ENCODE measurements around the gene ZBTB20.

The ZBTB20 gene

DNA sequence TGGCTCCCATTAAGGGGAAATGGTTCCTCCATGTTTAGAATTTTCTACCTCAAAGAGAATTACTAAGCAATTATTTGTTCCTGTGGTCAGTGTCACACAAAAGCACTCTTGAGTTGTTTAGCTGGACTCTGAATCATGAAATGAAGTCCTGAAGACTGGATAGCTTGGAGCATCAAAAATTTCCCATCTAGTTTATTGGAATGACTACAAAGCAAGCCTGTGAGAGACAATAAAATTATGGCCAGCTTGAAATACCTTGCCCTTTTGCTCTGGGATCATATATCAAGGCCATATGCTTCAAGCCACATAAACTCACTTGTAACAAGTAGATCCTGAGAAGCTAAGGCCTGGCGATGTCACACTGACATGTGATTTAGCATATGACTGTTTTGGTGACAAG lies 561.0 kb downstream of the ZBTB20 start:
- 90 to 93% methylated on average over 1 of the region's 1 CpG for WGBS, 2 experiments
- H3K36me3 ChIP-seq (ENCODE audit: control insufficient read depth, insufficient read depth, low read length): no peaks in the 10 kb centered on the region
- H3K9me3 ChIP-seq (ENCODE audit: control insufficient read depth, low read length): no peaks in the 10 kb centered on the region
- H3K4me3 ChIP-seq (ENCODE audit: insufficient read depth, low read depth, low read length): no peak overlapping the region
- H3K27ac ChIP-seq (ENCODE audit: insufficient read depth, low read depth, low read length, poor library complexity, severe bottlenecking): no peak overlapping the region
- no peaks in the 10 kb centered on the region for H3K4me1 ChIP-seq (ENCODE audit: control insufficient read depth, insufficient read depth, low read length)
- no peaks in the 10 kb centered on the region for H3K27me3 ChIP-seq (ENCODE audit: control insufficient read depth, insufficient read depth, low read length, poor library complexity, severe bottlenecking)

DNA sequence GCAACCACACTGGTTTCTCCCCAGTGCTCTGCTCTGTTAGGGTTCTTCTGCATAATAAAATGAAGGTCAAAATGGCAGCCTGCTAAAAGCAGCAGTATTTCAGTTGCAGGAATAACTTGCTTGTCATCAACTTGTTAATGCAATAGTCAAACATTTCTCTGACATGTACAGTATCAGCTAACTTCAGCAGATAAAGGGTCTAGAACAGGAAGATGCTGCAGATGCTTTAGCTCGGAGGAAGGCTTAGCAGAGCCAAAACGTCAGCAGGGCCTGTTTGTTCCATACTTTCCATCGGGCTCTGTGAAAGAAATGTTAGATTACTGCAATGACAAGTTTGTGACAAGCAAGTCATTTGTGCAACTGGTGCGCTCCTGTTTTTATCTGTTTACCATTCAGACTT lies 561.4 kb downstream of the ZBTB20 start:
- no peak overlapping the region for H3K27ac ChIP-seq (ENCODE audit: insufficient read depth, low read depth, low read length, poor library complexity, severe bottlenecking)
- H3K4me3 ChIP-seq (ENCODE audit: insufficient read depth, low read depth, low read length): no peak overlapping the region
- no peaks in the 10 kb centered on the region for H3K27me3 ChIP-seq (ENCODE audit: control insufficient read depth, insufficient read depth, low read length, poor library complexity, severe bottlenecking)
- 91 to 93% methylated on average over 4 of the region's 4 CpGs for WGBS, 2 experiments
- H3K36me3 ChIP-seq (ENCODE audit: control insufficient read depth, insufficient read depth, low read length): no peaks in the 10 kb centered on the region
- H3K4me1 ChIP-seq (ENCODE audit: control insufficient read depth, insufficient read depth, low read length): no peaks in the 10 kb centered on the region
- H3K9me3 ChIP-seq (ENCODE audit: control insufficient read depth, low read length): no peaks in the 10 kb centered on the region

DNA sequence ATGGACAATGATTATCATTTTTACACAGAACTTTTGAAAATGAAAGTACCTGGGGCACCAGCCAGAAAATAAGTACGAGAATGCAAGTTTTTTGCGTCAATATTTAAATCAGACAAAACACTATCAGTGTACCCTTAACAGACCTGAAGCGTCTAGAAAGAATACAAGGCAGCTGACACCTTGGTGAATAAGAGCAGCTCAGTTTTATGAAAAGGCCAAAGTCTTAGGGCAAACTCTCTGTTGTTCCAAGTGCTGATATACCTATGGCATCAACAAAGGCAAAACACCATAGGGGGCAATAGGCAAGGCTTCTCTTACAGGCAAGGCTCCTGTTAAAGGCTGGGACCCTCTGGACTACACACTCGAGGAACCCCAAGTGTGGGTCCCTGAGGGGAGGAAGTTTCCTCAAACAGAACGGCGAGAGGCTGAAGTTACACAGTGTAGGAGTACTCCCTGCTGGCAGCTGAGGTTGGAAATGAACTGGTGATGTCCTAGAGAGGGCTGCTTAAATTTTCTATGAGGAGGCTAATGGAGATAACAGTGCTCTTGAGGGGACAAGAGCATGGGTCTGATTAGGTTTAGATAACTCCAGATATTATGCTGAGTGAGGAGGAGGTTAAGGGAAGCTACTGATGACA lies 562.2 kb downstream of the ZBTB20 start:
- Histone ChIP-seq H3K36me3 (ENCODE audit: control insufficient read depth, insufficient read depth, low read length) (no peaks in the 10 kb centered on the region), H3K27ac (ENCODE audit: insufficient read depth, low read depth, low read length, poor library complexity, severe bottlenecking) (no peak overlapping the region), H3K4me3 (ENCODE audit: insufficient read depth, low read depth, low read length) (no peak overlapping the region), H3K27me3 (ENCODE audit: control insufficient read depth, insufficient read depth, low read length, poor library complexity, severe bottlenecking) (no peaks in the 10 kb centered on the region), H3K4me1 (ENCODE audit: control insufficient read depth, insufficient read depth, low read length) (no peaks in the 10 kb centered on the region), H3K9me3 (ENCODE audit: control insufficient read depth, low read length) (no peaks in the 10 kb centered on the region)
- 93% methylated on average over 6 of the region's 6 CpGs for WGBS, 2 experiments

DNA sequence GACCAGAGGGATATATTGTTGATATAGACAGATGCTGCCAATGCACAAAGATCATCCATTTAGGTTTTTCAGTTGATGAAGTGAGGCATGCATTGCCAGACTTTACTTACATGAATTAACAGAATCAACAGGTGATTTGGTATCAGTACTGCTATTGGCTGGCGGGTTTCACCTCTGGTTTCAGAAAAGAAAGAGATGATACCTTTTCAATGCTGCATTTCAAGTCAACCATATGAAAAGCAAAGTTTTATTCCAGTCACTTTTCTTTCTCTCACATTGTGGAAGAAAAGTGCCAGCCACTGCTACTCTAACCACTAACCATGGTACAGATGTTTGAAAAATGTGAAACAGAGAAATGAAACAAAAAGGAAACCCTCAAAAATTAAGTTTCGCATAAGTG lies 564.2 kb downstream of the ZBTB20 start:
- Histone ChIP-seq H3K4me3 (ENCODE audit: insufficient read depth, low read depth, low read length) (no peak overlapping the region), H3K9me3 (ENCODE audit: control insufficient read depth, low read length) (no peaks in the 10 kb centered on the region), H3K27me3 (ENCODE audit: control insufficient read depth, insufficient read depth, low read length, poor library complexity, severe bottlenecking) (no peaks in the 10 kb centered on the region), H3K36me3 (ENCODE audit: control insufficient read depth, insufficient read depth, low read length) (no peaks in the 10 kb centered on the region), H3K4me1 (ENCODE audit: control insufficient read depth, insufficient read depth, low read length) (no peaks in the 10 kb centered on the region), H3K27ac (ENCODE audit: insufficient read depth, low read depth, low read length, poor library complexity, severe bottlenecking) (no peak overlapping the region)
- WGBS, 2 experiments: 87 to 97% methylated on average over 1 to 2 of the region's 2 CpGs

DNA sequence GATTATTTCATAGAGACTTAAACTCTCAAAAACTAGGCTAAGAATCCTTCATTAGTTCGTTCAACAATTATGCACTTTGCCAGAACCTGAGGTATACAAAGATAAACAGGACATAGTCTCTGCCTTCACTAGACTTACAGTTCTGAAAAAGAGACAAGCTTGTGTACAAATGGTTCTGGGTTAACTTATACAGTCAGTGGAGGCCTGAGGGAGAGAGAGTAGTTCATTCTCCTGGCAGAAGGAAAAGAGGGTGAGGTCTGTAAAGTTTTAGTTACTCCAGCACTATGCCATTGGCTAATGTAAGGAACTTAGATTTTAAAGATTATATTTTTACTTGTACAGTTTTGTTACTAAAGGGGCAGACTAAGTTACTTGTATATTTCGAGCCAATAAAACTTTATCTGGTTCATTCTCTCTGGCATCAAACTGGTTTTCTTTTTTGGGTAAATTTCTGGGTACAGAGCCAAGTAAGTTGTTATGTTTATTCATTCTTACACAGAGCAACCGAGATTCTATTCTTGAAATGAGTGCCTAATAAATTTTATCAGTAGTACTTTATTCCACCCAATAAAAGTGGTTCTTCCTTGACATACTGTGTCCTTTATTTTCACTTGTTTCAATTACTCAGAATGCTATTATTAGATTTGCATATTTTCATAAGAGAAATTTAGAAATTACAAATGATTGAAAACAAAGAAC lies 574.6 kb downstream of the ZBTB20 start:
- Histone ChIP-seq H3K27me3 (ENCODE audit: control insufficient read depth, insufficient read depth, low read length, poor library complexity, severe bottlenecking) (no peaks in the 10 kb centered on the region), H3K27ac (ENCODE audit: insufficient read depth, low read depth, low read length, poor library complexity, severe bottlenecking) (no peak overlapping the region), H3K4me1 (ENCODE audit: control insufficient read depth, insufficient read depth, low read length) (peaks cover 6% of the 10 kb centered on the region), H3K9me3 (ENCODE audit: control insufficient read depth, low read length) (no peaks in the 10 kb centered on the region), H3K36me3 (ENCODE audit: control insufficient read depth, insufficient read depth, low read length) (no peaks in the 10 kb centered on the region), H3K4me3 (ENCODE audit: insufficient read depth, low read depth, low read length) (no peak overlapping the region)
- 96 to 97% methylated on average over 3 of the region's 3 CpGs for WGBS, 2 experiments

DNA sequence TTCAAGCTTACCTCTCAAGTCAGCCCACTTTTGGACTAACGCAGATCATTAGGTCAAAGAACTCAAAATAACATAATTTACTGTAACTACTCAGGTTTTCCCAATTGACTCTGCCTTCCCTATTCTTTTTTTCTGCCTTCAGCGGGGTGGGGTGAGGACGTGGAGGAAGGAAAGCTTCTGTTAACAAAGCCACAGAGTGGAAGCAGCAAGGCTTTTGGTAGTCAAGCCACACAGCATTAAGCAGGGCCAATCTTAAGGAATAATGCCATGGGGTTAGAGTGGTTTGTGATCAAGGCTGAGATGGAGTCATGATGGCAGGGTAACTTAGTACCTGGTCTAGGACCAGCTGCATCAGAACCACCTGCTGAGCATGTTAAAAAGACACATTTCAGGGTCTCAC lies 575.7 kb downstream of the ZBTB20 start:
- no peaks in the 10 kb centered on the region for H3K36me3 ChIP-seq (ENCODE audit: control insufficient read depth, insufficient read depth, low read length)
- H3K4me3 ChIP-seq (ENCODE audit: insufficient read depth, low read depth, low read length): no peak overlapping the region
- H3K27me3 ChIP-seq (ENCODE audit: control insufficient read depth, insufficient read depth, low read length, poor library complexity, severe bottlenecking): no peaks in the 10 kb centered on the region
- H3K4me1 ChIP-seq (ENCODE audit: control insufficient read depth, insufficient read depth, low read length): peaks cover 9% of the 10 kb centered on the region
- no peak overlapping the region for H3K27ac ChIP-seq (ENCODE audit: insufficient read depth, low read depth, low read length, poor library complexity, severe bottlenecking)
- 72 to 77% methylated on average over 3 of the region's 3 CpGs for WGBS, 2 experiments
- H3K9me3 ChIP-seq (ENCODE audit: control insufficient read depth, low read length): no peaks in the 10 kb centered on the region

DNA sequence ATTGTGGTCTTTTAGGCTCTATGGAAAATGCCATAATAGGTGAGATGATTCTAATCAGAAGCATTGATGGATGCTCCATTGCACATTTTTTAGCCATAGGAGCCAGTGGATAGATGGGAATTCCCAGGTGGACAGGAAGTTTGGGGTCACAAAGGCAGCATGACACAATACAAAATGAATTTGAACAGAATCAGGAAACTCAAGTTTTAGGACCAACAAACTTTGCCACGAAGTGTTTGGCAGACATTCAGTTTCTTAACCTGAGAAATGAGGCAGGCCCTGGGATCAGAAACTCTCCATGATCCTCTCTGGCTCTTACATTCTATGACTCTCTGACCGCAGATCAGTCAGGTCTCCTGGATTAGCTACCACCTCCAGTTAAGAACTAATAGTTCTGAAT lies 577.9 kb downstream of the ZBTB20 start:
- no peaks in the 10 kb centered on the region for H3K27me3 ChIP-seq (ENCODE audit: control insufficient read depth, insufficient read depth, low read length, poor library complexity, severe bottlenecking)
- H3K27ac ChIP-seq (ENCODE audit: insufficient read depth, low read depth, low read length, poor library complexity, severe bottlenecking): no peak overlapping the region
- no peaks in the 10 kb centered on the region for H3K9me3 ChIP-seq (ENCODE audit: control insufficient read depth, low read length)
- 95% methylated on average over 2 of the region's 2 CpGs for WGBS, 2 experiments
- H3K4me1 ChIP-seq (ENCODE audit: control insufficient read depth, insufficient read depth, low read length): peaks cover 16% of the 10 kb centered on the region
- H3K4me3 ChIP-seq (ENCODE audit: insufficient read depth, low read depth, low read length): no peak overlapping the region
- H3K36me3 ChIP-seq (ENCODE audit: control insufficient read depth, insufficient read depth, low read length): no peaks in the 10 kb centered on the region

DNA sequence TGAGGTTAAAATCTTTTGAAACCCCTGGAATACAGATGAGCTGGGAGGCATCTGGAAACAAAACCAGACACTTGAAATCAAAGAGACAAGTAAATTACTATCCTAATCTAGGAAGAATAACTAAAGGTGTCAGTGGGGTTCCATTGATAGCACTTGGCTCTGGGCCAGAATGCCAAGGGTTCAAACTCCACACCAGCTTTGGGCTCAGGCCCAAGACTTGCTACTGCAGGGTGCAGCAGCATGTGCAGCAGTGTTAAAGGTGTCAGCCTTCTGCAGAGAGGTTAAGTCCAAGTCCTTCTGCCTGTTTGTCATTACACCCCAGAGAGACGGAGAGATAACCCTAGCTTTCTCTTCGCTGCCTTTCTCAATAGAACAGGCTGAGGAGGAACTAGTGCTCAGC lies 579.3 kb downstream of the ZBTB20 start:
- H3K36me3 ChIP-seq (ENCODE audit: control insufficient read depth, insufficient read depth, low read length): no peaks in the 10 kb centered on the region
- peaks cover 16% of the 10 kb centered on the region for H3K4me1 ChIP-seq (ENCODE audit: control insufficient read depth, insufficient read depth, low read length)
- 83 to 90% methylated on average over 2 of the region's 2 CpGs for WGBS, 2 experiments

DNA sequence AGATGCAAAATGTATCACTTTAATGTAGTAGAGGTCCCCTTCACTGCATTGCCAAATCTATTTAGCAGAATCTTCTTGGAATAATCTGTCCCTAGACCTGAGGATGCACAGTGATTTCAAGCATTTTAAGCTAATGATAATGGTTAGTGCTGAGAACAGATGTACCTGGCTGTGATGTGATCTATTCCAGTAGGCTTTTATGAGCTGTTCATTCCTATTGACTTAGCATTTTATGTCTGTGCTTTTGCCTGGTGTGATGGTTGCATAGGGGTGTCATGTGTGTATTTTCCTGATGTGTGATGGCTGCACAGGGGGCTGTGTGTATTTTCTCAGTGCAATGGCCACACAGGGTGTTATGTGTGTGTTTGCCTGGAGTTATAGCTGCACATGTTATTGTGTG lies 580.3 kb downstream of the ZBTB20 start:
- Histone ChIP-seq H3K4me3 (ENCODE audit: insufficient read depth, low read depth, low read length) (no peak overlapping the region), H3K27me3 (ENCODE audit: control insufficient read depth, insufficient read depth, low read length, poor library complexity, severe bottlenecking) (no peaks in the 10 kb centered on the region), H3K27ac (ENCODE audit: insufficient read depth, low read depth, low read length, poor library complexity, severe bottlenecking) (no peak overlapping the region), H3K36me3 (ENCODE audit: control insufficient read depth, insufficient read depth, low read length) (no peaks in the 10 kb centered on the region), H3K9me3 (ENCODE audit: control insufficient read depth, low read length) (no peaks in the 10 kb centered on the region), H3K4me1 (ENCODE audit: control insufficient read depth, insufficient read depth, low read length) (peaks cover 16% of the 10 kb centered on the region)

More for the DNA sequence above, 579.3 kb downstream of the ZBTB20 start:
- no peaks in the 10 kb centered on the region for H3K27me3 ChIP-seq (ENCODE audit: control insufficient read depth, insufficient read depth, low read length, poor library complexity, severe bottlenecking)
- H3K4me3 ChIP-seq (ENCODE audit: insufficient read depth, low read depth, low read length): no peak overlapping the region
- no peak overlapping the region for H3K27ac ChIP-seq (ENCODE audit: insufficient read depth, low read depth, low read length, poor library complexity, severe bottlenecking)
- no peaks in the 10 kb centered on the region for H3K9me3 ChIP-seq (ENCODE audit: control insufficient read depth, low read length)

DNA sequence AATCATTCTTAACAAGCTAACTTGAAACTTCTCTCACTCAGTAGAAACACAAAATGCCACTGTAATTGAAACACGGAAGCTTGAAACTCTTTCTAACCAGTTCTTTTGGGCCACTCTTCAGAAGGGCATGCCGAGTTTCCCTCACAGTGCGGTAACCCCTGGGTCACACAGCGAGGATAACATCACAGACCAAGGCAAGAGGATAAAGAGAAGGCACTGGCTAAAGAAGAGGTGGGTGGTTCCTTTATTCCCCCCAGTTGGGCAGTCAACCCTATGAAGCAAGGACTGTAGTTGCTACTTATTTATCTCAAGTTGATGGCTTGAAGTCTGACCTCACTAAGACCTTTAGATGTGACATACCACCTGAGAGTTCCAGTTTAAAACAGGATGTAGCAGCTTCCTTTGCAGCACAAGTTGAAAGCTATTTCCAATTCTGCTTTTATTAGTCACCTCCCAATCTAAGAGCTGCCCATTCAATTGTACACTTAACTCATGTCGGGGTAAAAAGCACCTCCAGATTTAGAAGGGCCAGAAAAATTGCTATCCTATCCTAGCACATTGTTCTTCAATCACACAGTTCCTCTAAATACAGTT lies 580.8 kb downstream of the ZBTB20 start:
- no peak overlapping the region for H3K27ac ChIP-seq (ENCODE audit: insufficient read depth, low read depth, low read length, poor library complexity, severe bottlenecking)
- H3K4me3 ChIP-seq (ENCODE audit: insufficient read depth, low read depth, low read length): no peak overlapping the region
- WGBS, 2 experiments: 55 to 58% methylated on average over 5 of the region's 5 CpGs
- no peaks in the 10 kb centered on the region for H3K9me3 ChIP-seq (ENCODE audit: control insufficient read depth, low read length)
- peaks cover 16% of the 10 kb centered on the region for H3K4me1 ChIP-seq (ENCODE audit: control insufficient read depth, insufficient read depth, low read length)
- H3K36me3 ChIP-seq (ENCODE audit: control insufficient read depth, insufficient read depth, low read length): no peaks in the 10 kb centered on the region
- H3K27me3 ChIP-seq (ENCODE audit: control insufficient read depth, insufficient read depth, low read length, poor library complexity, severe bottlenecking): no peaks in the 10 kb centered on the region
